Endothelial cell of umbilical vein (primary cell): ENCODE data around the gene PSG6. TPM values are rescaled to one million over a fixed set of nuclear protein-coding genes. Genes with fewer than 3 reads are reported as not detected.
A peak's percentile ranks its signal among the peaks of the same experiment; 100 is the strongest.
"Not testable (repeated sequence)": the region's sequence is repeated elsewhere in the genome, so short reads cannot be mapped to it uniquely, and the experiment has no call there.

Experiments used
- Bru-seq: library from RNA; stranded (reverse); fragments of 400-500 nt; gene quantifications from one replicate; lab custom pipeline; 2021; lab: Mats Ljungman, UMichigan
- BruChase-seq, 2 experiments: library from RNA; stranded (reverse); fragments of 400-500 nt; gene quantifications; one replicate each; lab custom pipeline; 2021; lab: Mats Ljungman, UMichigan
- BruUV-seq: library from RNA; stranded (reverse); fragments of 400-500 nt; replicated peaks from 2 replicates; lab custom pipeline; 2021; lab: Mats Ljungman, UMichigan
- CTCF ChIA-PET: fragments of 300-600, 350-600 bp; sonication (Branson Sonifier 250); formaldehyde crosslinking; loops from one replicate; lab custom pipeline; 2021; ENCODE audit warnings: antibody characterized with exemption, inconsistent platforms; lab: Charles Lee
- POLR2A ChIA-PET: fragments of 300-600, 350-600 bp; sonication (Branson Sonifier 250); formaldehyde crosslinking; loops from one replicate; lab custom pipeline; 2021; ENCODE audit warnings: antibody characterized with exemption, inconsistent platforms; lab: Charles Lee
- DNase-seq: peaks from one replicate; pipeline ENCODE4 v3.0.0-alpha.2; 2011; ENCODE audit warnings: low read depth, low spot score
- FAIRE-seq: peaks from 2 replicates; lab custom pipeline; 2011; peaks lifted over from hg19 to GRCh38; lab: Jason Lieb, UNC
- H2AFZ ChIP-seq: 2 replicates; pipeline ENCODE4 v1.6.0; 2012; ENCODE audit warnings: low read depth, low read length, control low read depth, inconsistent platforms
- H3K27ac ChIP-seq: 2 replicates; pipeline ENCODE4 v1.5.1; 2011; ENCODE audit warnings: low read depth, mild to moderate bottlenecking, control low read depth, low read length, moderate library complexity; ENCODE audit not compliant: insufficient read depth
- H3K27me3 ChIP-seq, 2 experiments: 2 replicates each; pipeline versions ENCODE4 v1.6.0 to v1.6.1; 2011; ENCODE audit warnings: low read length in 2 of 2, mixed read lengths in 1 of 2; ENCODE audit not compliant: control insufficient read depth in 2 of 2, insufficient read depth in 2 of 2
- H3K36me3 ChIP-seq, 2 experiments: 2 replicates in 1 of 2; 3 replicates in 1 of 2; pipeline ENCODE4 v1.5.1; 2011; ENCODE audit warnings: low read length in 2 of 2, mild to moderate bottlenecking in 1 of 2, moderate library complexity in 1 of 2; ENCODE audit not compliant: control insufficient read depth in 2 of 2, insufficient read depth in 2 of 2; ENCODE audit errors: extremely low read depth in 1 of 2
- H3K4me1 ChIP-seq: 3 replicates; pipeline ENCODE4 v1.5.1; 2011; ENCODE audit warnings: mild to moderate bottlenecking, low read length; ENCODE audit not compliant: control insufficient read depth, insufficient read depth; ENCODE audit errors: extremely low read depth
- H3K4me2 ChIP-seq: 2 replicates; pipeline ENCODE4 v1.6.1; 2011; ENCODE audit warnings: low read length, control low read depth, mixed read lengths; ENCODE audit not compliant: insufficient read depth
- H3K4me3 ChIP-seq, 3 experiments: fragments of 200-600 bp in 1 of 3; sonication (generic), shearing (Covaris generic) in 1 of 3; replicated peaks in 1 of 3; 2 replicates each; pipeline ENCODE4 v1.5.1; 2011 to 2016; ENCODE audit warnings: control low read depth in 3 of 3, low read length in 3 of 3, mild to moderate bottlenecking in 2 of 3, inconsistent platforms in 1 of 3, low read depth in 1 of 3, moderate library complexity in 1 of 3; ENCODE audit not compliant: insufficient read depth in 1 of 3
- H3K79me2 ChIP-seq: 2 replicates; pipeline ENCODE4 v1.6.0; 2012; ENCODE audit warnings: low read length, inconsistent platforms; ENCODE audit not compliant: control insufficient read depth, insufficient read depth
- H3K9ac ChIP-seq: replicated peaks from 2 replicates; pipeline ENCODE3; 2011; ENCODE audit warnings: low read length, control low read depth; ENCODE audit not compliant: insufficient read depth; ENCODE audit errors: extremely low read depth
- H3K9me1 ChIP-seq: replicated peaks from 3 replicates; pipeline ENCODE4 v1.6.0; 2011; ENCODE audit warnings: mild to moderate bottlenecking, low read length; ENCODE audit not compliant: control insufficient read depth, insufficient read depth; ENCODE audit errors: extremely low read depth
- H3K9me3 ChIP-seq: replicated peaks from 2 replicates; pipeline ENCODE4 v1.5.1; 2012; ENCODE audit warnings: low read length, inconsistent platforms; ENCODE audit not compliant: control insufficient read depth, insufficient read depth
- H4K20me1 ChIP-seq: replicated peaks from 2 replicates; pipeline ENCODE3; 2011; ENCODE audit warnings: mild to moderate bottlenecking, low read length; ENCODE audit not compliant: control insufficient read depth, insufficient read depth; ENCODE audit errors: extremely low read depth
- EZH2 ChIP-seq: IDR thresholded peaks from 2 replicates; pipeline ENCODE4 v1.6.1; 2012; ENCODE audit warnings: borderline replicate concordance, low read depth, mild to moderate bottlenecking, moderate library complexity, low read length, inconsistent platforms; ENCODE audit not compliant: severe bottlenecking
- FOS ChIP-seq: IDR thresholded peaks from 2 replicates; pipeline ENCODE4 v1.6.1; 2011; ENCODE audit warnings: mild to moderate bottlenecking, low read length, moderate library complexity, borderline replicate concordance; ENCODE audit not compliant: insufficient read depth
- GATA2 ChIP-seq: IDR thresholded peaks from 2 replicates; pipeline ENCODE4 v1.7.0; 2011; ENCODE audit warnings: low read depth, mild to moderate bottlenecking, moderate library complexity, mixed read lengths, low read length; ENCODE audit not compliant: insufficient read length, insufficient read depth
- JUN ChIP-seq: IDR thresholded peaks from 2 replicates; pipeline ENCODE4 v1.6.1; 2011; ENCODE audit warnings: borderline replicate concordance, low read depth; ENCODE audit not compliant: insufficient read length, insufficient read depth
- MYC ChIP-seq: IDR thresholded peaks from one replicate; pipeline ENCODE4 v1.6.1; 2011; ENCODE audit warnings: mild to moderate bottlenecking, low read depth, low read length
- POLR2A ChIP-seq: IDR thresholded peaks from 2 replicates; pipeline ENCODE4 v1.6.1; 2012; ENCODE audit warnings: low read depth, mild to moderate bottlenecking, control low read depth, low read length
- POLR2AphosphoS5 ChIP-seq: IDR thresholded peaks from 2 replicates; pipeline ENCODE4 v1.6.1; 2012; ENCODE audit warnings: low read depth, mild to moderate bottlenecking, control low read depth, low read length, moderate library complexity; ENCODE audit not compliant: insufficient read depth
- dilution Hi-C: fragments of 300-500 bp; cut with MboI; formaldehyde crosslinking; loops from one replicate; pipeline ENCODE4 v1.15.0; 2019; ENCODE audit warnings: low sequenced_read_pairs; ENCODE audit not compliant: extremely low pct_ligation_motif_present
- intact Hi-C: fragments of 100-400 bp; cut with micrococcal nuclease; formaldehyde crosslinking; loops from one replicate; pipeline ENCODE4 v1.10.0; 2022
- long read RNA-seq: library from polyadenylated mRNA; stranded (forward); transcript quantifications from one replicate; pipeline ENCODE4 v2.0.0, GENCODE V29; 2021
- polyA minus RNA-seq, 3 experiments: library from RNA; depleted of rRNA, polyadenylated mRNA; stranded (reverse); fragments of >200 nt; gene quantifications; 1 replicate in 1 of 3; 2 replicates in 2 of 3; pipeline ENCODE4 v1.2.3, GENCODE V29; 2011
- polyA plus RNA-seq, 4 experiments: library from polyadenylated mRNA; depleted of rRNA in 3 of 4; stranded (reverse) in 3 of 4; unstranded in 1 of 4; fragments of >200 nt; gene quantifications; 2 replicates each; pipeline versions ENCODE4 v1.2.1 to v1.2.3, GENCODE V29; 2011 to 2012; ENCODE audit warnings: missing spikeins in 1 of 4
- total RNA-seq: library from RNA; stranded (reverse); gene quantifications from 2 replicates; pipeline ENCODE4 v1.2.3, GENCODE V29; 2021
- TF ChIP-seq, protein P1 (sequence below): IDR thresholded peaks from 2 replicates; pipeline ENCODE4 v1.6.1; 2011; ENCODE audit not compliant: insufficient read depth, insufficient read length
- TF ChIP-seq, protein P2 (sequence below), 2 donors: IDR thresholded peaks; 1 replicate in 1 of 2; 2 replicates in 1 of 2; pipeline ENCODE4 v1.5.1; 2011; ENCODE audit warnings: low read length in 2 of 2, mild to moderate bottlenecking in 2 of 2, moderate library complexity in 2 of 2, control low read depth in 1 of 2, inconsistent platforms in 1 of 2, low read depth in 1 of 2; ENCODE audit not compliant: insufficient read depth in 1 of 2; ENCODE audit errors: extremely low read depth in 1 of 2

PSG6 gene
- total RNA-seq (not detected in 2 replicates), polyA plus RNA-seq (not detected in 2 replicates), polyA minus RNA-seq (not detected in 2 replicates), Bru-seq, nascent RNA (percentile 5 among the genes with signal in this experiment), BruChase-seq, experiment 1, labeled RNA remaining after a 6-hour chase (not detected), BruChase-seq, experiment 2, labeled RNA remaining after a 2-hour chase (not detected)
- not detected in 2 replicates for polyA plus RNA-seq (2011; cell fraction: cytosol; rRNA removed)
- polyA plus RNA-seq (2011; cell fraction: nucleus; rRNA removed): not detected in 2 replicates
- polyA plus RNA-seq (2012): not detected in 2 replicates
- not detected for polyA minus RNA-seq (2011; cell fraction: cytosol; rRNA and poly(A)+ RNA removed)
- not detected in 2 replicates for polyA minus RNA-seq (2011; cell fraction: nucleus; rRNA and poly(A)+ RNA removed)
- long read RNA-seq: 0 reads

DNA sequence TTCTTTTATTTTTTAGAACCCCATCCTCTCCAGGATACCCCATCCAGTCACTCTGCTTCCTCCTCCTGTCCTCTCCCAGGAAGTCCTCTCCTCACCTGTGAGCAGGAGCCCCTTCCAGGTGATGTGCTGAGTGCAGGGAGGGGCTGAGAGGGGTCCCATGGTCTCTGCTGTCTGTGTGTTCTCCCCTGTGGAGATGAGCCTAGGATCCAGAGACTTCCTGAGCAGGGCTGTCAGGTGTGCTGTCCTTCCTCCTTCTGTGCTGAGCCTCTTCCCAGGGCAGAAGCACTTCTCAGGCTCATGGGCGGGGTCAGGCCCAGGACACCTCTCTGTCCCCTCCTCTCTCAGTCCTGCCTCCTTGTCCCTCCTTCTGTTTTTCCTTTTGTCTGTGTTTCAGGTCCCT lies at the start of gene PSG6:
Gene PSG6 (minus strand): TSS at position 261 of the 400 bp plus-strand sequence. CDS start 102 bp downstream, at position 159.
- H2AFZ ChIP-seq, H3K9ac ChIP-seq, intact Hi-C loops, H3K9me3 ChIP-seq, dilution Hi-C loops, H3K4me2 ChIP-seq, POLR2A ChIA-PET, FAIRE-seq, H3K9me1 ChIP-seq, H3K4me1 ChIP-seq, H3K79me2 ChIP-seq, CTCF ChIA-PET, DNase-seq, H4K20me1 ChIP-seq, H3K4me3 ChIP-seq, H3K36me3 ChIP-seq, BruUV-seq, H3K27ac ChIP-seq, H3K27me3 ChIP-seq: not testable (repeated sequence)

- Histone ChIP-seq H2AFZ (no peak overlapping the region), H3K27ac (no peak overlapping the region), H3K9me3 (no peaks in the 10 kb centered on the region), H3K4me1 (no peaks in the 10 kb centered on the region), H3K79me2 (no peaks in the 10 kb centered on the region), H3K36me3 (no peaks in the 10 kb centered on the region), H3K9ac (no peak overlapping the region), H4K20me1 (no peaks in the 10 kb centered on the region), H3K27me3 (no peaks in the 10 kb centered on the region), H3K9me1 (no peaks in the 10 kb centered on the region), H3K4me2 (no peak overlapping the region), H3K4me3 (no peak overlapping the region)
- ChIA-PET CTCF (no interaction called here), POLR2A (no interaction called here)
- no TSS peak for BruUV-seq
- TF ChIP-seq EZH2 (no peak), POLR2A (no peak), FOS (no peak), GATA2 (no peak), POLR2AphosphoS5 (no peak), MYC (no peak), JUN (no peak)
- TF ChIP-seq, protein P1, sequence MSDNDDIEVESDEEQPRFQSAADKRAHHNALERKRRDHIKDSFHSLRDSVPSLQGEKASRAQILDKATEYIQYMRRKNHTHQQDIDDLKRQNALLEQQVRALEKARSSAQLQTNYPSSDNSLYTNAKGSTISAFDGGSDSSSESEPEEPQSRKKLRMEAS: no peak
- TF ChIP-seq, protein P2, sequence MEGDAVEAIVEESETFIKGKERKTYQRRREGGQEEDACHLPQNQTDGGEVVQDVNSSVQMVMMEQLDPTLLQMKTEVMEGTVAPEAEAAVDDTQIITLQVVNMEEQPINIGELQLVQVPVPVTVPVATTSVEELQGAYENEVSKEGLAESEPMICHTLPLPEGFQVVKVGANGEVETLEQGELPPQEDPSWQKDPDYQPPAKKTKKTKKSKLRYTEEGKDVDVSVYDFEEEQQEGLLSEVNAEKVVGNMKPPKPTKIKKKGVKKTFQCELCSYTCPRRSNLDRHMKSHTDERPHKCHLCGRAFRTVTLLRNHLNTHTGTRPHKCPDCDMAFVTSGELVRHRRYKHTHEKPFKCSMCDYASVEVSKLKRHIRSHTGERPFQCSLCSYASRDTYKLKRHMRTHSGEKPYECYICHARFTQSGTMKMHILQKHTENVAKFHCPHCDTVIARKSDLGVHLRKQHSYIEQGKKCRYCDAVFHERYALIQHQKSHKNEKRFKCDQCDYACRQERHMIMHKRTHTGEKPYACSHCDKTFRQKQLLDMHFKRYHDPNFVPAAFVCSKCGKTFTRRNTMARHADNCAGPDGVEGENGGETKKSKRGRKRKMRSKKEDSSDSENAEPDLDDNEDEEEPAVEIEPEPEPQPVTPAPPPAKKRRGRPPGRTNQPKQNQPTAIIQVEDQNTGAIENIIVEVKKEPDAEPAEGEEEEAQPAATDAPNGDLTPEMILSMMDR (IDR thresholded peaks at IDR 0.05; ENCODE audit: extremely low read depth in 1 of 2, insufficient read depth in 1 of 2, low read depth in 1 of 2, low read length in 2 of 2): no peak
- dilution Hi-C loops: no loop called here
- DNase-seq: no peak
- no peak for FAIRE-seq
- intact Hi-C loops: no loop called here
Measured at GRCh38 chr19:42965176-42965575, 47.5 kb upstream of the PSG6 start.
